Body of pancreas (tissue), 4 donors: ENCODE measurements around the gene CHST2.

Experiments used
- POLR2A ChIP-seq, 3 donors: fragments of 450-650 bp; IDR thresholded peaks; one replicate each; pipeline ENCODE4 v1.6.1; 2016; ENCODE audit warnings: antibody characterized with exemption in 3 of 3, mild to moderate bottlenecking in 2 of 3
- TF ChIP-seq, protein P1 (sequence below), 7 experiments: fragments of 450-650 bp in 4 of 7; fragments of 200-600 bp in 3 of 7; sonication (generic) in 3 of 7; IDR thresholded peaks; one replicate each; pipeline ENCODE4 v1.5.1; 2016 to 2019; ENCODE audit warnings: antibody characterized with exemption in 7 of 7

DNA sequence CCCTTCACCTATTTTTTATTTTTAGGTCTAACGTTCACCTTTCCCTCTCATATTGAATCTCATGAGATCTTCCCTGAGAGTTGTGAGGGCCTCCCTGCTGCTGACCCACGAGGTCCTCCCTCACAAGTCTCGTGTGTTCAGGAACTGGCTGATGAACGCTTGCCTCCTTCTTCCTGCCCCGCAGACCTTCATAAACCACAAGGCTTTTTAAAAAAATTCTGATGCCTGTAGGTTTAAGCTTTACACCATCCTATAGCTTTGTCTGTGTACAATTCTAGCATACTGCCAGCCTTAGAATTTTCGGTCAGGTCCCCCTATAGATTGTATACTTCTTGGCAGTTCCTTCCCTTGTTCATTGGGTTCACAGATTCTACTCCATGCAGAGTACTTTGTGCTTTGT, 50.5 kb downstream of the CHST2 start:
- TF ChIP-seq, protein P1, sequence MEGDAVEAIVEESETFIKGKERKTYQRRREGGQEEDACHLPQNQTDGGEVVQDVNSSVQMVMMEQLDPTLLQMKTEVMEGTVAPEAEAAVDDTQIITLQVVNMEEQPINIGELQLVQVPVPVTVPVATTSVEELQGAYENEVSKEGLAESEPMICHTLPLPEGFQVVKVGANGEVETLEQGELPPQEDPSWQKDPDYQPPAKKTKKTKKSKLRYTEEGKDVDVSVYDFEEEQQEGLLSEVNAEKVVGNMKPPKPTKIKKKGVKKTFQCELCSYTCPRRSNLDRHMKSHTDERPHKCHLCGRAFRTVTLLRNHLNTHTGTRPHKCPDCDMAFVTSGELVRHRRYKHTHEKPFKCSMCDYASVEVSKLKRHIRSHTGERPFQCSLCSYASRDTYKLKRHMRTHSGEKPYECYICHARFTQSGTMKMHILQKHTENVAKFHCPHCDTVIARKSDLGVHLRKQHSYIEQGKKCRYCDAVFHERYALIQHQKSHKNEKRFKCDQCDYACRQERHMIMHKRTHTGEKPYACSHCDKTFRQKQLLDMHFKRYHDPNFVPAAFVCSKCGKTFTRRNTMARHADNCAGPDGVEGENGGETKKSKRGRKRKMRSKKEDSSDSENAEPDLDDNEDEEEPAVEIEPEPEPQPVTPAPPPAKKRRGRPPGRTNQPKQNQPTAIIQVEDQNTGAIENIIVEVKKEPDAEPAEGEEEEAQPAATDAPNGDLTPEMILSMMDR (IDR thresholded peaks at IDR 0.05) = no peak
- no peak for TF ChIP-seq POLR2A (IDR thresholded peaks at IDR 0.05)
